Amygdala (tissue), 56 donors: ENCODE data around the gene CPEB4.

Source experiments
- DNase-seq, 56 donors: peaks; one replicate each; lab custom pipeline; 2025; lab: John Stamatoyannopoulos, UW

The CPEB4 gene

GRCh38 chr5:173883347-173883924, 4.7 kb upstream of the CPEB4 start:
- DNase-seq, result no peak

GRCh38 chr5:173884402-173885053, 3.6 kb upstream of the CPEB4 start:
- DNase-seq, result no peak

GRCh38 chr5:173885054-173885443, 3.1 kb upstream of the CPEB4 start:
- DNase-seq, result no peak

DNA sequence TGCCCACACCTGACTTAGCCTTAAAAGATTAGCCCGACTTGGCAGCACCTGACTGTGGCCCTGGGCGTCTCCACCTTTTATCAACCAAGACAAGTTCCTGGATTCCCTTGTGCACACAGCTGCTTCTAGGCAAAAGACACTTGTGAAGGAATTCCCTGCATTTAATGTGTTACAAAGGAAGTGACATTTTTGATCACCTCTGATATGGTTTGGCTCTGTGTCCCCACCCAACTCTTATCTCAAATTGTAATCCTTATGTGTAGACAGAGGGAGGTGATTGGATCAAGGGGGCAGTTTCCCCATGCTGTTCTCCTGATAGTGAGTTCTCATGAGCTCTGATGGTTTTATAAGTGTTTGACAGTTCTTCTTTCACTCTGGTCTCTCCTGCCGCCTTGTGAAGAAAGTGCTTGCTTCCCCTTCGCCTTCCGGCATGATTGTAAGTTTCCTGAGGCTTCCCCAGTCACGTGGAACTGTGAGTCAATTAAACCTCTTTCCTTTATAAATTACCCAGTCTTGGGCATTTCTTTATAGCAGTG, 2.6 kb upstream of the CPEB4 start:
- peak in 2 of 56 donors; percentile 22 to 27 for DNase-seq

DNA sequence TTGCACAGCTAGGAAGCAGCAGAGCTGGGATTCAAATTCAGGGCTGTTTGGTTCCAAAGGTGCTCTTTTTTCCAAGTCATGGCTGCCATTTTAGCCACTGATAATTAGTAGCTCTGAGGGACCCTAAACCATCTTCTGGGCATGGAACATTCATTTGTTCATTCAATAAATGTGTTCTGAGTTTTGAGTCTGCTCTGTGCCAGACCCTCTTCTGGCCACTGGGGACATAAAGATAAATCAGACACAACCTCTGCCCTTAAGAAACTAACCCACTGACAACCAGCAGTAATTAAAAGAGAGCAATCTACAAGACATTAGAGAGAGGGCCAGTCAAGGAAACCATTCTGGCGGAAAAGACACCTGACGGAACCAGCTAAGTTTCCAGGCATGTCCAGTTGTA, 2.0 kb upstream of the CPEB4 start:
- no peak for DNase-seq

- peak in 1 of 56 donors; percentile 35 for DNase-seq
These were observed 453 bp downstream of the CPEB4 start for GRCh38 chr5:173888473-173889131.

DNA sequence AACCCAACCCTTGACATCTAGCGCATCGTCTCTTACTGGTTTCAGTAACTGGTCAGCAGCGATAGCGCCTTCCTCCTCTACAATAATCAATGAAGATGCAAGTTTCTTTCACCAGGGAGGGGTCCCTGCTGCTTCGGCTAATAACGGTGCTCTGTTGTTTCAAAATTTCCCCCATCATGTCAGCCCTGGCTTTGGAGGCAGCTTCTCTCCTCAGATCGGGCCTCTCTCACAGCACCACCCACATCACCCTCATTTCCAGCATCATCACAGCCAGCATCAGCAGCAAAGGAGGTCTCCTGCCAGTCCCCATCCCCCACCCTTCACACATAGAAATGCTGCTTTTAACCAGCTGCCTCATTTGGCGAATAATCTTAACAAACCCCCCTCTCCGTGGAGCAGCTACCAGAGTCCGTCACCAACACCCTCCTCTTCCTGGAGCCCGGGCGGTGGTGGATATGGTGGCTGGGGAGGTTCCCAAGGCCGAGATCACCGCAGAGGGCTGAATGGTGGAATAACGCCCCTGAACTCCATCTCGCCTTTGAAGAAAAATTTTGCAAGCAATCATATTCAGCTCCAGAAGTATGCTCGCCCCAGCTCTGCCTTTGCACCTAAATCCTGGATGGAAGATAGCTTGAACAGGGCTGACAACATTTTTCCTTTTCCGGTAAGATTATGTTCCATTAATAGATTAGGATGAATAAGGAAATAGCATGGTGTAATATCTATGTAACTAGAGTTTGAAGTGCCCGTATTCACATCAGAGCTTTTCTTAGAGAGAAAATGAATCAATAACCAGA, 2.2 kb downstream of the CPEB4 start:
- DNase-seq, result peak in 41 of 56 donors; percentile 27 to 75 (median 50)

GRCh38 chr5:173891308-173892116, 3.4 kb downstream of the CPEB4 start:
- no peak for DNase-seq

- DNase-seq, result no peak
These were observed 5.0 kb downstream of the CPEB4 start for GRCh38 chr5:173893192-173893561.

DNA sequence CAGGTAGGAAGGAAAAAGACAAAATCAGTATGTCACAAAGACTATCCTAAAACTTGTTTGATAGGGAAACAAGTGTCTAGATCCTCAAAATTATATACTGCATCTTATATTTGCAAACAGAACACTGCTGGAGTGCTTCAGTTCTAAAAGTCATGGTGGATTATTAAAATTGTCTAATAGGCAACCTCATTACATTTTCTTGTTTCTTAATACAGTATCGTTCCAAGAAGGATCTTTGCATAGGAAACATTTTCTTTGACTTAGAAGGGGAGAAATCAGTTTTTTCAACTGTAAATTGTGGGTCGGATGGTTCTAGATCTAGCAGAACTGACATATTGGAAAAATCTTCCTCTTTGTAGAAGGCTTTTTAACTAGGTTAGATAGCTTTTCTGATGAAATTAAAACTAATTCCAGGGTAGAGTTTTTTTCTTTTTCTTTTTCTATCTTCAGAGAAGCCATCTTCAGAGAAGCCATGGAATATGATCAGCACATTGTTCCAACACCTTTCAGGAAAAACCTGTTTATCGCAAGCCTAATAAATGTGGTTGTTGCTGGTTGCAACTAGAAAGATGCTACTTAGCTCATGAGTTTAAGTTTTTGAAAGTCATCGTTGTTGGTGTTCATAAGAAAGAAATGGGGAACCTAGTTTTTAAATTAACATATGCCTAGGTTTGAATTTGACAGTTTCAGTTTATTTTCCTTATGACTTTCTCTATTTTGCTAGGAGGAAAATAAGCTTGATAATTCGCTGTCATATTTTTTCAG, 7.4 kb downstream of the CPEB4 start:
- DNase-seq, result no peak

- DNase-seq, result no peak
These were observed 8.5 kb downstream of the CPEB4 start for GRCh38 chr5:173896631-173897030.

- no peak for DNase-seq
These were observed 13.6 kb downstream of the CPEB4 start for GRCh38 chr5:173901705-173902104.

- DNase-seq, result no peak
These were observed 14.2 kb downstream of the CPEB4 start for GRCh38 chr5:173902334-173902733.

DNA sequence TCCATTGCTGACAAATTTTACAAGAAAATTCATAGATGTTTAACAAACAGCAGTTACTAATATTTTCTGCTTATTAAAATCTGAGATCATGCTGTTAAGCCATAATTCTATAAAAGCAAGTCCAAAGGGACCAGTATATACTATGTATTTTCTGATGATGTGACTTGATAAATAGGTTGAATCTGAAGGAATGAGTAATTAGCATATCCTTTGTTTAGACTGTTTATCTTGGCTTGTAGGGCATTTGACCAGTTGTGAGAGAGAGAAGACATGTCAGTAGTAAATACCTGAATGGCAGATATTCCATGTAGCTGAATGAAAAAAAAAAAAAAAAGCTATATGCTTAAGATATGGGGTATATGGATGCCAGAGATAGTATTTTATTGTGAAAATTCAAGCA, 14.6 kb downstream of the CPEB4 start:
- DNase-seq, result no peak

GRCh38 chr5:173903396-173904140, 15.4 kb downstream of the CPEB4 start:
- DNase-seq, result no peak

DNA sequence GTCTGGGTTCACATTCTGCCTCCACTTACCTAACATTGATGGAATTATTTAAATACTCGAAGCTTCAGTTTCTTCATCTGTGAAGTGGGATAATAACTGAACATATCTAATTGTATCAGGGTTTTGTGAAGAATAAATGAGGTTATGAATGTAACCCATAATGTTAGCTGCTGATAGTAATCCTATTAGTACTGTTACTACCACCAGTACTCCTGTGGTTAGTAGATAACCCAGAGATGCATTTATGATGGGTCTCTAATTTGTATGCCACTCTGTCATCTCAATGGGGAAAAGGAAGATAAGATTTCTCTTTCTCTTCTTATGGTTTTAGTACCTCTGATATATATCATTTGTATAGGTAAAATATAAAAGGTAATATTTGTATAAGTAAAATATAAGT, 16.0 kb downstream of the CPEB4 start:
- DNase-seq, result no peak

DNA sequence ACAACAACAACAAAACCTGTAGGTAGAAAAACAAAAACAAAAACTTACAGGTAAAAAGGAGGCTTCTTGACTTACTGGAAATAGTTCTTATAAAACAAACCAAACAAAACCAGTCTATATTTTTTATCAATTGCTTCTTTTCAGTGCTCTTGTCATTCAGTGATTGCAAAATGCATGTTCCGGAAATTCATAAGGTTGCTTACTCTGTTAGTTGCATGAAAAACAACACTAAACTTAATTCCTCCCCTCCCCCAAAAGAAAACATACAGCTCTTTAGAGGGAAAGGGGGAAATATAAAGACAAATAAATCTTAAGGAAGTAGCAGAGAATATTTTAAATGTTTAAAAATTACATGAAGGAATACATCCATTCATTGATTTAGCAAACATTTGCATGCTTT, 19.1 kb downstream of the CPEB4 start:
- DNase-seq, result no peak

GRCh38 chr5:173907686-173908371, 19.7 kb downstream of the CPEB4 start:
- DNase-seq, result no peak
